ENCODE data around the gene RBMS1. TPM values are rescaled to one million over a fixed set of nuclear protein-coding genes. Genes with fewer than 3 reads are reported as not detected.

The RBMS1 gene
- total and polyA plus RNA-seq, 2 donors (not counting 1 experiment from before 2014, with no cell fraction given): 18.0 to 36.7 TPM

DNA sequence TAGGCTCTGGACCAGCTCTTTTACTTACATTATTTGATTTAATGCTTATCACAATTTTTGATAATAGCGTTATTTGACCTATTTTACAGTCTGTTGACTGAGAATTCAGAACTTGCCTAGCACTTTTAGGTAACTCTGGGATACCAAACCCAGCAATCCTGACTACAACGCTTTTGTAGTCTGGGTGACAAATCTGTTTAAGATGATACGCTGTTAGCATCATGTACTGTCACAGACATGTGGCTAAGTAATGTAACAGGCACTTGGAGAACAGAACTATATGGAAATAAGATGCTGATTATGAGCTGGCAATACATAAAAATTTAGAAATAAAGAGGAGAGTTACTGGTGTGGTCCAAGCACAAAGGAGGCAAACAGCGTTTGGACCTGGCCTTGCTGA is 130.6 kb downstream of the RBMS1 start:
- DNase-seq (no peak), ATAC-seq (ENCODE audit: low read depth) (no peak)
- Histone ChIP-seq H4K20me1 (ENCODE audit: control insufficient read depth, insufficient read depth, low read length, poor library complexity, severe bottlenecking) (peaks cover 49% of the 10 kb centered on the region), H3K9ac (ENCODE audit: low read length) (no peak overlapping the region), H3K27me3 (replicated peaks in 1 of 4; ENCODE audit: control extremely low read depth in 1 of 4, control insufficient read depth in 3 of 4, insufficient read depth in 4 of 4, low read length in 3 of 4) (no peaks in the 10 kb centered on the region), H3K27ac (ENCODE audit: low read length in 2 of 2) (no peak overlapping the region), H3K9me3 (ENCODE audit: control extremely low read depth in 1 of 3, control insufficient read depth in 2 of 3, insufficient read depth in 1 of 3, low read length in 2 of 3) (no peaks in the 10 kb centered on the region), H3K36me3 (replicated peaks in 1 of 2; ENCODE audit: control extremely low read depth in 1 of 2, control insufficient read depth in 1 of 2, extremely low read depth in 1 of 2, insufficient read depth in 2 of 2, low read length in 1 of 2) (peaks cover 5 to 15% of the 10 kb centered on the region in 2 experiments), H3K4me2 (replicated peaks; ENCODE audit: low read depth, low read length, poor library complexity, severe bottlenecking) (no peak overlapping the region), H3K4me1 (ENCODE audit: control insufficient read depth in 2 of 2, insufficient read depth in 2 of 2, low read length in 2 of 2) (peaks cover 4 to 5% of the 10 kb centered on the region in 2 donors), H3K79me2 (ENCODE audit: control insufficient read depth, insufficient read depth, low read length) (peaks cover 45% of the 10 kb centered on the region), H2AFZ (ENCODE audit: insufficient read depth, low read depth, low read length, poor library complexity, severe bottlenecking) (no peak overlapping the region), H3K4me3 (ENCODE audit: control extremely low read depth in 1 of 5, extremely low read depth in 1 of 5, insufficient read depth in 1 of 5, low read depth in 2 of 5, low read length in 4 of 5) (no peak overlapping the region)
- WGBS (ENCODE audit: insufficient coverage): 100% methylated on average over 2 of the region's 4 CpGs
- TF ChIP-seq EZH2 (IDR thresholded peaks at IDR 0.05; ENCODE audit: borderline replicate concordance, insufficient read depth, low read depth, low read length, poor library complexity, severe bottlenecking): no peak
- TF ChIP-seq, protein P1, sequence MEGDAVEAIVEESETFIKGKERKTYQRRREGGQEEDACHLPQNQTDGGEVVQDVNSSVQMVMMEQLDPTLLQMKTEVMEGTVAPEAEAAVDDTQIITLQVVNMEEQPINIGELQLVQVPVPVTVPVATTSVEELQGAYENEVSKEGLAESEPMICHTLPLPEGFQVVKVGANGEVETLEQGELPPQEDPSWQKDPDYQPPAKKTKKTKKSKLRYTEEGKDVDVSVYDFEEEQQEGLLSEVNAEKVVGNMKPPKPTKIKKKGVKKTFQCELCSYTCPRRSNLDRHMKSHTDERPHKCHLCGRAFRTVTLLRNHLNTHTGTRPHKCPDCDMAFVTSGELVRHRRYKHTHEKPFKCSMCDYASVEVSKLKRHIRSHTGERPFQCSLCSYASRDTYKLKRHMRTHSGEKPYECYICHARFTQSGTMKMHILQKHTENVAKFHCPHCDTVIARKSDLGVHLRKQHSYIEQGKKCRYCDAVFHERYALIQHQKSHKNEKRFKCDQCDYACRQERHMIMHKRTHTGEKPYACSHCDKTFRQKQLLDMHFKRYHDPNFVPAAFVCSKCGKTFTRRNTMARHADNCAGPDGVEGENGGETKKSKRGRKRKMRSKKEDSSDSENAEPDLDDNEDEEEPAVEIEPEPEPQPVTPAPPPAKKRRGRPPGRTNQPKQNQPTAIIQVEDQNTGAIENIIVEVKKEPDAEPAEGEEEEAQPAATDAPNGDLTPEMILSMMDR (IDR thresholded peaks at IDR 0.05): no peak
- POLR2A ChIA-PET: no interaction called here
- peaks cover 5% of the 10 kb centered on the region for H3K4me1 Mint-ChIP-seq
- H3K27me3 Mint-ChIP-seq: no peaks in the 10 kb centered on the region
- H3K27ac Mint-ChIP-seq: no peak overlapping the region
- no peak overlapping the region for H3K4me3 Mint-ChIP-seq
- no peaks in the 10 kb centered on the region for H3K9me3 Mint-ChIP-seq (ENCODE audit: insufficient read depth)
- intact Hi-C loops (cut with micrococcal nuclease): no loop called here
- CTCF ChIA-PET: interaction anchor here (1.4 to 1.6 kb wide), 2 partner anchors 9 to 13 kb away, joined by 3 to 4 read pairs; no protein-coding TSS in a partner anchor

DNA sequence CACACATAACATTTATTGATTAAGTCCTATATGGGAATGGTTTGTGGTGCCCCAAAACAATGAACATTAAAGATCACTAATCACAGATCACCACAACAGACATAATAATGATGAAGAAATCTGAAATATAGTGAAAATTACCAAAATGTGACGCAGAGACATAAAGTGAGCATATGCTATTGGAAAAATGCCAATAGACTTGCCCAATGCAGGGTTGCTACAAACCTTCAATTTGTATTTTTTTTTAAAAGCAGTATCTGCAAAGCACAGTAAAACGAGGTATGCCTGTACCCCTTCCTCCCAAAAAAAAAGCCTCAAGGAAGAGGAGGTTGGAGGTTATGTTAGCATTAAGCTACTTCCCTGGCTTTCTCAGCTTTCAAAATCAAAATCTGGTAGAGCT is 131.1 kb downstream of the RBMS1 start:
- WGBS (ENCODE audit: insufficient coverage): no CpG with 5 or more reads among the region's 2 CpGs
- H3K4me3 Mint-ChIP-seq: no peak overlapping the region
- POLR2A ChIA-PET: no interaction called here
- H3K27me3 ChIP-seq (replicated peaks in 1 of 4; ENCODE audit: control extremely low read depth in 1 of 4, control insufficient read depth in 3 of 4, insufficient read depth in 4 of 4, low read length in 3 of 4): no peaks in the 10 kb centered on the region
- no peak overlapping the region for H3K4me3 ChIP-seq (ENCODE audit: control extremely low read depth in 1 of 5, extremely low read depth in 1 of 5, insufficient read depth in 1 of 5, low read depth in 2 of 5, low read length in 4 of 5)
- H3K9ac ChIP-seq (ENCODE audit: low read length): no peak overlapping the region
- peaks cover 4% of the 10 kb centered on the region for H3K4me1 Mint-ChIP-seq
- no peak overlapping the region for H3K27ac ChIP-seq (ENCODE audit: low read length in 2 of 2)
- H2AFZ ChIP-seq (ENCODE audit: insufficient read depth, low read depth, low read length, poor library complexity, severe bottlenecking): no peak overlapping the region
- H4K20me1 ChIP-seq (ENCODE audit: control insufficient read depth, insufficient read depth, low read length, poor library complexity, severe bottlenecking): peaks cover 44% of the 10 kb centered on the region
- no peaks in the 10 kb centered on the region for H3K9me3 Mint-ChIP-seq (ENCODE audit: insufficient read depth)
- H3K27me3 Mint-ChIP-seq: no peaks in the 10 kb centered on the region
- H3K9me3 ChIP-seq (ENCODE audit: control extremely low read depth in 1 of 3, control insufficient read depth in 2 of 3, insufficient read depth in 1 of 3, low read length in 2 of 3): no peaks in the 10 kb centered on the region
- CTCF ChIA-PET: interaction anchor here (0.6 to 1.6 kb wide), 3 partner anchors 10 to 625 kb away, joined by 3 to 4 read pairs (median 4); no protein-coding TSS in a partner anchor
- H3K4me1 ChIP-seq (ENCODE audit: control insufficient read depth in 2 of 2, insufficient read depth in 2 of 2, low read length in 2 of 2): no peaks in the 10 kb centered on the region
- DNase-seq: no peak
- H3K36me3 ChIP-seq (replicated peaks in 1 of 2; ENCODE audit: control extremely low read depth in 1 of 2, control insufficient read depth in 1 of 2, extremely low read depth in 1 of 2, insufficient read depth in 2 of 2, low read length in 1 of 2): peaks cover 7 to 15% of the 10 kb centered on the region in 2 experiments
- peaks cover 40% of the 10 kb centered on the region for H3K79me2 ChIP-seq (ENCODE audit: control insufficient read depth, insufficient read depth, low read length)
- intact Hi-C loops (cut with micrococcal nuclease): no loop called here
- no peak for TF ChIP-seq EZH2 (IDR thresholded peaks at IDR 0.05; ENCODE audit: borderline replicate concordance, insufficient read depth, low read depth, low read length, poor library complexity, severe bottlenecking)
- TF ChIP-seq, protein P1 (IDR thresholded peaks at IDR 0.05): no peak
- no peak for ATAC-seq (ENCODE audit: low read depth)
- no peak overlapping the region for H3K27ac Mint-ChIP-seq
- no peak overlapping the region for H3K4me2 ChIP-seq (replicated peaks; ENCODE audit: low read depth, low read length, poor library complexity, severe bottlenecking)
